Measurements from ENCODE around the gene ZNF346. TPM values are rescaled to one million over a fixed set of nuclear protein-coding genes. Genes with fewer than 3 reads are reported as not detected.

The ZNF346 gene
- total and polyA plus RNA-seq, 2 of the 13 experiments (the other 11 are each of a cell fraction or from before 2014, with no cell fraction given) = 8.6 to 19.4 TPM

DNA sequence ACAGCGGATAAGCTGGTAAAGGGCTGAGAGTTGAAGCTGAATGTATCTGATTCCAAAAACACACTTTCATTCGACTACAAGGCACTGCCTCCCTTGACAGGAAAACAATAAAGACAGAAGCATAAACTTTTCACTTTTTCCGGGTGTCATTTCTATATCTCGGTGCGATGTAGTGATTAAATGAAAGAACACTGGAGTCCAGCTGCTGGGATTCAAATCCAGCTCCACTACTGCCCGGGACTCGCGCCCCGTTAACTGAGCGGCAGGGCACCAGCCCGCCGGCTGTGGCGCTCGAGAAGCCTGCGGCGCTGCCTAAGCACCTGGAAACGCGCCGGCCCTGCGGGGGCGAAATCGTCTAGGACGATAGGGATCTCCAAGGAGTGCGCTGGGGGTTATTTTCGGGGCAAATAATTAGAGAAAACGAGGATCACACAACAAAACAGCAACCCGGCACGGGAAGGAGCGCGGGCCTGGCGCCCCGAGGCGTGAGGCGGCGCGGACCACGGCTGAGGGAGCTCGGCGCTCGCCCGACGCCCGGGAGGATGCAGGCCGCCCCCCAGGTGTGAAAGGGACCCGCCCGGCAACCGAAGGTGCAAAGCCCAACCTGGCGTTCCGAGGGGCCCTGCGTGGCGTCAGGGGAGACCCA is 16.8 kb upstream of the ZNF346 start (continued):
- TF ChIP-seq, protein P1, sequence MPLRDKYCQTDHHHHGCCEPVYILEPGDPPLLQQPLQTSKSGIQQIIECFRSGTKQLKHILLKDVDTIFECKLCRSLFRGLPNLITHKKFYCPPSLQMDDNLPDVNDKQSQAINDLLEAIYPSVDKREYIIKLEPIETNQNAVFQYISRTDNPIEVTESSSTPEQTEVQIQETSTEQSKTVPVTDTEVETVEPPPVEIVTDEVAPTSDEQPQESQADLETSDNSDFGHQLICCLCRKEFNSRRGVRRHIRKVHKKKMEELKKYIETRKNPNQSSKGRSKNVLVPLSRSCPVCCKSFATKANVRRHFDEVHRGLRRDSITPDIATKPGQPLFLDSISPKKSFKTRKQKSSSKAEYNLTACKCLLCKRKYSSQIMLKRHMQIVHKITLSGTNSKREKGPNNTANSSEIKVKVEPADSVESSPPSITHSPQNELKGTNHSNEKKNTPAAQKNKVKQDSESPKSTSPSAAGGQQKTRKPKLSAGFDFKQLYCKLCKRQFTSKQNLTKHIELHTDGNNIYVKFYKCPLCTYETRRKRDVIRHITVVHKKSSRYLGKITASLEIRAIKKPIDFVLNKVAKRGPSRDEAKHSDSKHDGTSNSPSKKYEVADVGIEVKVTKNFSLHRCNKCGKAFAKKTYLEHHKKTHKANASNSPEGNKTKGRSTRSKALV (CRISPR knock-in tag; IDR thresholded peaks at IDR 0.05) = 0 out of 2 replicates have a peak, but pooled peaks have one; percentile 21
- TF ChIP-seq, protein P2, sequence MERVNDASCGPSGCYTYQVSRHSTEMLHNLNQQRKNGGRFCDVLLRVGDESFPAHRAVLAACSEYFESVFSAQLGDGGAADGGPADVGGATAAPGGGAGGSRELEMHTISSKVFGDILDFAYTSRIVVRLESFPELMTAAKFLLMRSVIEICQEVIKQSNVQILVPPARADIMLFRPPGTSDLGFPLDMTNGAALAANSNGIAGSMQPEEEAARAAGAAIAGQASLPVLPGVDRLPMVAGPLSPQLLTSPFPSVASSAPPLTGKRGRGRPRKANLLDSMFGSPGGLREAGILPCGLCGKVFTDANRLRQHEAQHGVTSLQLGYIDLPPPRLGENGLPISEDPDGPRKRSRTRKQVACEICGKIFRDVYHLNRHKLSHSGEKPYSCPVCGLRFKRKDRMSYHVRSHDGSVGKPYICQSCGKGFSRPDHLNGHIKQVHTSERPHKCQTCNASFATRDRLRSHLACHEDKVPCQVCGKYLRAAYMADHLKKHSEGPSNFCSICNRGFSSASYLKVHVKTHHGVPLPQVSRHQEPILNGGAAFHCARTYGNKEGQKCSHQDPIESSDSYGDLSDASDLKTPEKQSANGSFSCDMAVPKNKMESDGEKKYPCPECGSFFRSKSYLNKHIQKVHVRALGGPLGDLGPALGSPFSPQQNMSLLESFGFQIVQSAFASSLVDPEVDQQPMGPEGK (CRISPR knock-in tag; IDR thresholded peaks at IDR 0.05) = peak; percentile 73
- TF ChIP-seq ZNF18 (CRISPR knock-in tag; IDR thresholded peaks at IDR 0.05; ENCODE audit: insufficient replicate concordance) (peak; percentile 69), HNRNPLL (IDR thresholded peaks at IDR 0.05; ENCODE audit: low read depth, low read length, poor library complexity, severe bottlenecking) (peak; percentile 83), TFAP4 (IDR thresholded peaks at IDR 0.05; ENCODE audit: borderline replicate concordance, low read depth) (peak; percentile 10; the same call in 1 of the 2 replicates), E2F1 (CRISPR knock-in tag; IDR thresholded peaks at IDR 0.05) (0 out of 2 replicates have a peak, but pooled peaks have one; percentile 1), MTF2 (CRISPR knock-in tag; IDR thresholded peaks at IDR 0.05; ENCODE audit: borderline replicate concordance) (0 out of 2 replicates have a peak, but pooled peaks have one; percentile 60), ZFP90 (CRISPR knock-in tag; IDR thresholded peaks at IDR 0.05; ENCODE audit: borderline replicate concordance) (no peak), KDM3A (CRISPR knock-in tag; IDR thresholded peaks at IDR 0.05; ENCODE audit: low read depth) (no peak), ZNF788 (CRISPR knock-in tag; IDR thresholded peaks at IDR 0.05; ENCODE audit: borderline replicate concordance) (0 out of 2 replicates have a peak, but pooled peaks have one; percentile 1), KLF12 (CRISPR knock-in tag; IDR thresholded peaks at IDR 0.05; ENCODE audit: borderline replicate concordance) (no peak), GABPA (IDR thresholded peaks at IDR 0.05; ENCODE audit: low read depth, low read length) (no peak), GABPA (CRISPR knock-in tag; IDR thresholded peaks at IDR 0.05; ENCODE audit: low read depth) (no peak), ZNF446 (CRISPR knock-in tag; IDR thresholded peaks at IDR 0.05) (0 out of 2 replicates have a peak, but pooled peaks have one; percentile 73), ZNF616 (CRISPR knock-in tag; IDR thresholded peaks at IDR 0.05; ENCODE audit: low read depth) (no peak), MXI1 (IDR thresholded peaks at IDR 0.05; ENCODE audit: borderline replicate concordance, low read depth, low read length) (peak; percentile 45; the same call in 1 of the 3 replicates), NRL (CRISPR knock-in tag; IDR thresholded peaks at IDR 0.05; ENCODE audit: borderline replicate concordance) (0 out of 2 replicates have a peak, but pooled peaks have one; percentile 68)
- TF ChIP-seq, protein P3, sequence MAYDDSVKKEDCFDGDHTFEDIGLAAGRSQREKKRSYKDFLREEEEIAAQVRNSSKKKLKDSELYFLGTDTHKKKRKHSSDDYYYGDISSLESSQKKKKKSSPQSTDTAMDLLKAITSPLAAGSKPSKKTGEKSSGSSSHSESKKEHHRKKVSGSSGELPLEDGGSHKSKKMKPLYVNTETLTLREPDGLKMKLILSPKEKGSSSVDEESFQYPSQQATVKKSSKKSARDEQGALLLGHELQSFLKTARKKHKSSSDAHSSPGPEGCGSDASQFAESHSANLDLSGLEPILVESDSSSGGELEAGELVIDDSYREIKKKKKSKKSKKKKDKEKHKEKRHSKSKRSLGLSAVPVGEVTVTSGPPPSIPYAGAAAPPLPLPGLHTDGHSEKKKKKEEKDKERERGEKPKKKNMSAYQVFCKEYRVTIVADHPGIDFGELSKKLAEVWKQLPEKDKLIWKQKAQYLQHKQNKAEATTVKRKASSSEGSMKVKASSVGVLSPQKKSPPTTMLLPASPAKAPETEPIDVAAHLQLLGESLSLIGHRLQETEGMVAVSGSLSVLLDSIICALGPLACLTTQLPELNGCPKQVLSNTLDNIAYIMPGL (CRISPR knock-in tag; IDR thresholded peaks at IDR 0.05; ENCODE audit: borderline replicate concordance in 1 of 2, low read depth in 1 of 2) = peak; percentile 73 to 78; a peak in 2 of 4 replicates
